CD4-positive, alpha-beta T cell (primary cell): ENCODE results near the gene YIF1A. TPM values are rescaled to one million over a fixed set of nuclear protein-coding genes. Genes with fewer than 3 reads are reported as not detected.

ENCODE experiments used
- ATAC-seq: fragments of 200-7000 bp; cut with Tn5 transposase; one replicate; pipeline ENCODE4 v1.10.0; 2022; ENCODE audit warnings: mild to moderate bottlenecking; ENCODE audit not compliant: poor library complexity
- CTCF ChIA-PET: fragments of 350-600 bp; sonication (Branson Sonifier 250); formaldehyde crosslinking; loops from one replicate; lab custom pipeline; 2021; ENCODE audit warnings: antibody characterized with exemption, inconsistent platforms; lab: Charles Lee
- POLR2A ChIA-PET: fragments of 350-600 bp; sonication (Branson Sonifier 250); formaldehyde crosslinking; loops from one replicate; lab custom pipeline; 2021; ENCODE audit warnings: antibody characterized with exemption, inconsistent platforms; lab: Charles Lee
- DNase-seq, 14 experiments: peaks; one replicate each; pipeline ENCODE4 v3.0.0-alpha.2; 2013 to 2020; ENCODE audit warnings: mixed read lengths in 2 of 14
- H3K27ac ChIP-seq, 2 donors: one replicate each; pipeline versions ENCODE4 v1.5.1 to v1.7.0; 2013; ENCODE audit warnings: low read length in 2 of 2, low read depth in 1 of 2, mild to moderate bottlenecking in 1 of 2
- H3K27me3 ChIP-seq, 2 experiments: 1 replicate in 1 of 2; 2 replicates in 1 of 2; pipeline versions ENCODE4 v1.6.1 to v1.7.0; 2013; ENCODE audit warnings: low read length in 2 of 2, control low read depth in 1 of 2, mild to moderate bottlenecking in 1 of 2, moderate library complexity in 1 of 2; ENCODE audit not compliant: insufficient read depth in 2 of 2, control insufficient read depth in 1 of 2
- H3K36me3 ChIP-seq: one replicate; pipeline ENCODE4 v1.6.1; 2013; ENCODE audit warnings: low read length, control low read depth; ENCODE audit not compliant: insufficient read depth
- H3K4me1 ChIP-seq: one replicate; pipeline ENCODE4 v1.6.1; 2013; ENCODE audit warnings: low read length, control low read depth; ENCODE audit not compliant: insufficient read depth
- H3K4me3 ChIP-seq: one replicate; pipeline ENCODE4 v1.5.1; 2013; ENCODE audit warnings: mild to moderate bottlenecking, low read length, moderate library complexity
- H3K9me3 ChIP-seq, 2 experiments: 1 replicate in 1 of 2; 2 replicates in 1 of 2; pipeline versions ENCODE4 v1.6.1 to v1.7.0; 2013; ENCODE audit warnings: low read length in 2 of 2, mild to moderate bottlenecking in 2 of 2, control low read depth in 1 of 2, moderate library complexity in 1 of 2; ENCODE audit not compliant: control insufficient read depth in 1 of 2, insufficient read depth in 1 of 2
- H3K27ac Mint-ChIP-seq: one replicate; pipeline ENCODE4 v1.8.0; 2020; ENCODE audit warnings: mixed read lengths
- H3K27me3 Mint-ChIP-seq: one replicate; pipeline ENCODE4 v1.8.0; 2021; ENCODE audit warnings: mixed read lengths
- H3K36me3 Mint-ChIP-seq: one replicate; pipeline ENCODE4 v1.8.0; 2021; ENCODE audit warnings: low read depth, mixed read lengths
- H3K4me1 Mint-ChIP-seq: one replicate; pipeline ENCODE4 v1.8.0; 2021; ENCODE audit warnings: low read depth, mixed read lengths
- H3K4me3 Mint-ChIP-seq: one replicate; pipeline ENCODE4 v1.8.0; 2020; ENCODE audit warnings: mild to moderate bottlenecking, mixed read lengths
- H3K9me3 Mint-ChIP-seq: one replicate; pipeline ENCODE4 v1.8.0; 2020; ENCODE audit warnings: mixed read lengths
- CTCF ChIP-seq: fragments of 200-600 bp; IDR thresholded peaks from one replicate; pipeline ENCODE4 v1.8.0; 2022; ENCODE audit warnings: antibody characterized with exemption, mild to moderate bottlenecking
- intact Hi-C, 2 experiments: fragments of 100-400 bp; cut with DNase I in 1 of 2; cut with micrococcal nuclease in 1 of 2; formaldehyde crosslinking; loops; one replicate each; pipeline versions ENCODE4 v1.15.1 to v1.9.0; 2023 to 2025; cut with DNase I, micrococcal nuclease
- total RNA-seq, 174 experiments: library from RNA in 2 of 174; stranded (reverse) in 2 of 174; gene quantifications; one replicate each; pipeline ENCODE4 v1.2.3 and lab custom pipeline; 2021 to 2026

Gene YIF1A
- total RNA-seq, 2 experiments from 2014 or later: 17.4 to 21.1 TPM

GRCh38 chr11:66324664-66325063, 35.7 kb upstream of the YIF1A start:
- no peak for TF ChIP-seq CTCF

GRCh38 chr11:66323684-66324083, 34.7 kb upstream of the YIF1A start:
- Mint-ChIP-seq H3K4me3 (no peak overlapping the region), H3K4me1 (peaks cover 70% of the 10 kb centered on the region), H3K27ac (no peak overlapping the region), H3K27me3 (no peaks in the 10 kb centered on the region), H3K9me3 (no peaks in the 10 kb centered on the region), H3K36me3 (no peaks in the 10 kb centered on the region)
- intact Hi-C loops: no loop called here
- no peak overlapping the region for H3K4me3 ChIP-seq
- POLR2A ChIA-PET: interaction anchor here (0.7 kb wide), 1 partner anchor 11 kb away, joined by 3 read pairs; no protein-coding TSS in a partner anchor
- CTCF ChIA-PET: no interaction called here
- TF ChIP-seq CTCF: no peak
- H3K36me3 ChIP-seq: no peaks in the 10 kb centered on the region
- no peaks in the 10 kb centered on the region for H3K9me3 ChIP-seq
- DNase-seq (no peak), ATAC-seq (no peak)
- H3K27me3 ChIP-seq: no peaks in the 10 kb centered on the region
- peaks cover 49% of the 10 kb centered on the region for H3K4me1 ChIP-seq
- H3K27ac ChIP-seq: no peak overlapping the region

More at GRCh38 chr11:66324664-66325063, 35.7 kb upstream of the YIF1A start:
- no peaks in the 10 kb centered on the region for H3K27me3 Mint-ChIP-seq
- H3K4me1 Mint-ChIP-seq: peaks cover 60% of the 10 kb centered on the region
- no peaks in the 10 kb centered on the region for H3K9me3 ChIP-seq
- H3K36me3 Mint-ChIP-seq: no peaks in the 10 kb centered on the region
- DNase-seq (no peak), ATAC-seq (no peak)
- no peak overlapping the region for H3K27ac ChIP-seq
- no peak overlapping the region for H3K4me3 ChIP-seq
- H3K4me3 Mint-ChIP-seq: no peak overlapping the region
- intact Hi-C loops: loop anchor here in 1 of 2 experiments (5.0 kb wide), 1 partner anchor 63 kb away; no protein-coding TSS in a partner anchor
- peaks cover 46% of the 10 kb centered on the region for H3K4me1 ChIP-seq
- POLR2A ChIA-PET: interaction anchor here (0.7 to 3.0 kb wide), 2 partner anchors 12 to 13 kb away, joined by 3 to 39 read pairs; no protein-coding TSS in a partner anchor
- no peaks in the 10 kb centered on the region for H3K9me3 Mint-ChIP-seq
- no peak overlapping the region for H3K27ac Mint-ChIP-seq
- H3K27me3 ChIP-seq: no peaks in the 10 kb centered on the region
- H3K36me3 ChIP-seq: no peaks in the 10 kb centered on the region
- CTCF ChIA-PET: no interaction called here

GRCh38 chr11:66322732-66323427, 33.9 kb upstream of the YIF1A start:
- peaks cover 49% of the 10 kb centered on the region for H3K4me1 ChIP-seq
- H3K9me3 ChIP-seq: no peaks in the 10 kb centered on the region
- intact Hi-C loops: no loop called here
- no peaks in the 10 kb centered on the region for H3K36me3 ChIP-seq
- H3K4me3 Mint-ChIP-seq: no peak overlapping the region
- no peak for TF ChIP-seq CTCF
- H3K4me3 ChIP-seq: no peak overlapping the region
- H3K27me3 ChIP-seq: no peaks in the 10 kb centered on the region
- DNase-seq: no peak
- POLR2A ChIA-PET: no interaction called here
- H3K4me1 Mint-ChIP-seq: peaks cover 70% of the 10 kb centered on the region
- H3K27me3 Mint-ChIP-seq: no peaks in the 10 kb centered on the region
- H3K27ac Mint-ChIP-seq: peak overlapping the region; percentile 3
- no peak overlapping the region for H3K27ac ChIP-seq
- CTCF ChIA-PET: interaction anchor here (1.4 kb wide), 1 partner anchor 10 kb away, joined by 3 read pairs; no protein-coding TSS in a partner anchor
- no peaks in the 10 kb centered on the region for H3K9me3 Mint-ChIP-seq
- no peak for ATAC-seq
- no peaks in the 10 kb centered on the region for H3K36me3 Mint-ChIP-seq
